ENCODE data around the gene FKRP.
"Not testable (repeated sequence)": the region's sequence is repeated elsewhere in the genome, so short reads cannot be mapped to it uniquely, and the experiment has no call there.

Gene FKRP

DNA sequence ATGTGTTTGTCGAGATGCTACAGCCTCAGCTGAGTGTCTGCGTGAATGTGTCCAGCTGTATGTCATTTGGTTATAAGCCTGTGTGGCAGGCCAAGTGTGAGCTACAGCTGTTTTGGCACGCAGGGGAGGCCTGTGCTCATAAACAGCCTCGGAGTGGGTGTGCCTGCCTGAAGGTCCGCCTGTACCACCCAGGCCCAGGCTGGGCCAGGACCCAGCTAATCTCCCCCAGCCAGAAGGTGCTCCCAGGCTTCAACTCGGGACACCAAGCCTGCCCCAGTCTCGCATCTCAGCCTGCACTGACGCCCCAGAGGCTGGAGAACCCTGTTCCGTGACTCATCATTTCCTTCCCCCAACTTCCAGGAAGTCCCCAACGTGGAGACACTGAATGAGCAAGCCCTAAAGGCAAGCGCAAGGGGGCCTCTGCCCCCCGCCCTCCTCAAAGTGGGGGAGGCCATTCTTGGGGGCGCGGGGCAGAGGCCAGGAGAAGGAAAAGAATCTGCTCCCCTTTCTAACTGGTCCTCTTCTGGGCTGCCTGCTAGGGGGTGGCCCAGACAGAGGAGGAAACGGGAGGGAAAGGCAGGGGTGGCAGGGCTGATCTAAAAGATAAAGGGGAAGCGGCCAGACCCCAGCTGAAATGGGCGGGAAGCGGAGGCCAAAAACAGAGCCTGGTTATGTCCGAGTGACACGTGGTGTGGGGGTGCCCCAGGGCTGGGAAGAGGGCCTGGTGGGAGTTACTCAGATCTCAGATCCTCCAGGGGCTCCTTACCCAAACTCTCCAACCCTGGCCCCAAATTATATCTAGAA, 40.6 kb downstream of the FKRP start:
- DNase-seq = peak; percentile 63

DNA sequence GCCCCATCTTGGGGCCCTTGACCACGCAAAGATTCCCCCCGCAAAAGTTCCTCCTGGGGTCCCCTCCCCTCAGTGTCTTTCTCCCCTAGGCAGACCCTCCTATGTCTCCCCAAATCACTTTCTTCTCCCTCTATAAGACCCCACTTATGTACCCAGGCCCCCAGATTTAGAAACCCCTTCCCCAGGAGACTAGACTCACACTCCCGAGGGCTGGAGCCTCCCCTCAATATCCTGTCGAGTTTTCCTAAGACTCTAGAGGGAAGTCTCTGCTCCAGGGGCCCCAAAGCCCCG, 41.1 kb downstream of the FKRP start:
- DNase-seq = no peak

DNA sequence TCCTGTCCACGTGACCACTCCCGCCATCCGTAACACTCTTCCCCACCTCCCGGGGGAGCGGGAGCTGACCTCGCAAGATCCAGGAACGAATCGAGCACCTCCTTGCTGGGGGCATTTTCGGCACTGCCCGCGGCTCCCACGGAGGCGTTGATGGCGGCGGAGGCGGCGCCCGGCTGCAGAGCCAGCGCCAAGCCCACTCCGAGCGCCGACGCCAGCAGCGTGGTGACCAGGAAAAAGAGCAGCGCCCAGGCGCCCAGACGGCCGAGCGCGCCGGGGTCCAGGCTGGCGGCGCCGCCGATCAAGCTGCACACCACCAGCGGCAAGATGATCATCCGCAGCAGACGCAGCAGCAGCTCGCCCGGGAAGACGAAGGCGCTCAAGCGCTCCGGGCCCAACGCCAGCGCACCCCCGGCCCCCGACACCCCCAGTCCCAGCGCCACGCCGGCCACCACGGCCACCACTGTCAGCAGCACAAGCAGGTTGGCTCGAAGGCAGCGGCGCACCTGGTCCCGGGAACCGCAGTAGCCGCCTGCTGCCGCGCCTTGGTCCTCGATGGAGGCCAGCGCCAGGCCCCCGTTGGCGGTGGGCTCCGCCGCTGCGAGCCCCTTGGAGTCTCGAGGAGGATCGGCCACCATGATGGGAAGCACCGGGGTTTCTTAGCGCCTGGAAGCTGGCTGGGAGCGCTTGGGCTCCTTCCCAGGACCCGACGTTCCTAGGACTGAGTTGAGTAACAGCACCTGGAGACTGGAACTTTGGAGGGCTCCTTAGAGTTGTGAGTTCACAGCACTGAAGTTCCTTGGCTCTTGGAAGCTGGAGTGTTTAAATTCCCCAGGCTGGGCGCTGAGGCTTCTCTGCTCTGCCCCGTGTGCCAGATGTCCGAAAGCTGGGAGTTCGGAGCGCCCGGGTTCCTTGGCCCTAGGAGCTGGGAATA, 41.7 kb downstream of the FKRP start:
- peak; percentile 36 for DNase-seq

DNA sequence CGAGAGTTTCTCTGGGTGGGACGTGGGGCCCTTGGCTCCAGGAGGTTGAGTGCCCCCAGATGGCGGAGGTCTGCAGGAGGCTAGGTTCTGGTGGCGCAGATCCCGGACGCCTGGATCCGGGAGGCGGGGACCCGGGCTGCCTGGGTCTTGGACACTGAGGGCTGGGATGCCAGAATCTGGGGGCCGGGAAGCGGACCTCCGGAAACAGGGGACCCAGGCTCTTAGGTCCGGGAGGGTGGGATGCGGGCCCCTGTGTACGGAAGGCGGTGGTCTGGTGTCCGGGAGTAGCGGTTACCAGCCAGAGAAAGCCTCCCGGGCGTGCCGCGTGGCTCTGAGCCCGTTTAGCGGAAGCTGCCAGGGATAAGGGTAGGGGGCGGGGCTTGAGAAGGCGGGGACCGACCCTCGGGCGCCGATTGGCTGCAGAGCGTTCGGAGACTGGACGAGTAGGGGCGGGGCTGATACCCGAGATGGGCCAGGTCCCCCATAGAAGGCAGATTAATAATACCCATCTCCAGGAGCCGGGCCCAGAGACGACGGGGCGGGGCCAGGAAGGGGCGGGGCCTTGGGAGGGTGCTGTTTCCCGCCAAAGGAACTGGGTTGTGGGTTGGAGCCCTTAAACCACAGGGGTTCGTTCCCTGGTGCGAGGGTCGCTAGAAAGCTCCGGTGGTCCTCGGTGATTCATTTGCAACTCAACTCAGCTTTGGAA, 42.6 kb downstream of the FKRP start, which contains the start of gene SLC1A5:
Gene SLC1A5, minus strand, starts transcription at position 333 of the 706 bp plus-strand sequence. CDS start 629 bp downstream, outside the sequence.
- DNase-seq = peak; percentile 91

DNA sequence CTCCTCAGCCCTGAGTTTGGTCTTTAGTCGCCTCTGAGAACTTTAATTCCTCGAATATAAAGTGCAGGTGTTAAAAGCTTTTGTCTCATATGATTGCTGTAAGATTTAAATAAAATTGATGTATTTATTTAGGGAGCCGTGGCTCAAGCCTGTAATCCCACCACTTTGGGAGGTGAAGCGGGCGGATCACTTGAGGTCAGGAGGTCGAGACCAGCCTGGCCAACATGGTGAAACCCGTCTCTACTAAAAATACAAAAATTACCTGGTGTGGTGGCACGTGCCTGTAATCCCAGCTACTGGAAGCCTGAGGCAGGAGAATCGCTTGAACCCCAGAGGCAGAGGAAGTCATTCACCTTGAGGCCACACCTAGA, 43.1 kb downstream of the FKRP start:
- DNase-seq = no peak

DNA sequence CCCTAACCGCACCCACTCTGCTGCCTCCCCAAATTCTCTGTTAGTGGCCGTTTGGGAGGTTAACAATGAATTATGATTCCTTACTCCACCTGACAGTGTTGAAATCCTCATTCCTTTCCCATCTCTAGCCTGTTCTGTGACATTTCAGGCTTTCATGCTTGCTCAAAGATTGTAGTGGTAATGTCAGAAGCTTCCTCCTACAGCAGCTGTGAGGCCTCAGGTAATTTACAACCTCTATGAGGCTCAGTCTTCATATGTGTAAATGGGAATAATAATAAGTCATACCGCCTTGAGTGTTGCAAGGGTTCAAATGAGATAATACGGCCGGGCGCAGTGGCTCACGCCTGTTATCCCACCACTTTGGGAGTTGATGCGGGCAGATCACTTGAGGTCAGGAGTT, 43.5 kb downstream of the FKRP start:
- DNase-seq = no peak

DNA sequence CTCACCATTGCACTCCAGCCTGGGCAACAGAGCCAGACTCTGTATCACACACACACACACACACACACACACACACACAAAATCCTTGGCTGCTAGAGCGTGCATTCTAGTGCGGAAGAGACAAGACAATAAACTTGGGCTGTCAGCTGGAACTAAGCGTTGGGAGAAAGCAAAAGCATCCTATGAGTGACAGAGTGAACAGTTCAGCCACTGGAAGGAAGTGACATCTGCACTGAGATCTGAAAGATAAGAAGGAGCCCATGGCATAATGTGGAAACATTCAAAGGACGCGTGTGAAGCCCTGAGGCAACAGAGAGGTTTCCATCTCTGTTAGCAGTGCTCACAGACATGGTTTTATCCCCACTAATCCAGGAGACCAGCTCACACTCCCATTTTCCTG, 46.1 kb downstream of the FKRP start:
- no peak for DNase-seq

DNA sequence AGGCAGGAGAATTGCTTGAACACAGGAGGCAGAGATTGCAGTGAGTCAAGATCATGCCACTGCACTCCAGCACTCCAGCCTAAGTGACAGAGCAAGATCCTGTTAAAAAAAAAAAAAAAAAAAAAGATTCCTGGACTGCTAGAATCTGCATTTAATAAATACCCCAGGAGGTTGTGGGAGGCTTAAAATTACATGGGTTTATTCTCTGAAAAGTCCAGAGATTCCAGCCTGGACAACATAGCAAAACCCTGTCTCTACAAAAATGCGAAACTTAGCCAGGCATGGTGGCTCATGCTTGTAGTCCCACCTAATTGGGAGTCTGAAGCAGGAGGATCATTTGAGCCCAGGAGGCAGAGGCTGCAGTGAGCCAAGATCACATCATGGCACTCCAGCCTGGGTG, 52.0 kb downstream of the FKRP start:
- no peak for DNase-seq

DNA sequence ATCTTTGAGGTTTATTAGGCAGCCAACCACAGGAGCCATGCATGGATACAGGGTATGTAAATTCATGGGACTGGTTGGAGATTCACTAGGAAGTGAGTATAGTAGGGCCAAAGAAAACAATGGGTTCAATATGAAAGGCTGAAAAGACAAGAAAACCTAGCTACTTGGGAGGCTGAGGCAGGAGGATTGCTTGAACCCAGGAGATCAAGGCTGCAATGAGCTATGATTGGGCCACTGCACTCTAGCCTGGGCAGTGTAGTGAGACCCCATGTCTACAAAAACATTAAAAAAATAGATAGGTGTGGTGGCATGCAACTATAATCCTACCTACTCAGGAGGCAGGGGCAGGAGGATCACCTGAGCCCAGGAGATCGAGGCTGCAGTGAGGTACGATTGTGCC, 52.9 kb downstream of the FKRP start:
- no peak for DNase-seq

DNA sequence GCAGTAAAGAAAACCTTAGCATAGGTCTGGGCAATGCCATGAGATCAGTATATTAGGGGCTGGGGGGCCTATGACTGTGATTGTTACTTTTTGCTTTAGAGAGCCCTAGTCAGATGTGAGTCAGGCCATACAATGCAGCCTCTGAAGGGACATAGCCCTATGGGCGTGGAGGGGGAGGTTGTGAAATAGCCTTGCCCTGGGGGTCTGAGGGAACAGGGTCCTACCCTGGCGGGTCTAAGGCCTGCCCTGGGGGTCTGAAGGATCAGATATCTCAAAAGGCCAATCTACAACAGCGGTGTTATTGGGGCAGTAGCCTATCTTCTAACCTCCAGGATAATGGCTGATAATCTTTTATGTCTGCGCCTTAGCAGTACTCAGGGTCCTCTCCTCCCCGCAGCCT, 56.3 kb downstream of the FKRP start:
- DNase-seq = no peak

DNA sequence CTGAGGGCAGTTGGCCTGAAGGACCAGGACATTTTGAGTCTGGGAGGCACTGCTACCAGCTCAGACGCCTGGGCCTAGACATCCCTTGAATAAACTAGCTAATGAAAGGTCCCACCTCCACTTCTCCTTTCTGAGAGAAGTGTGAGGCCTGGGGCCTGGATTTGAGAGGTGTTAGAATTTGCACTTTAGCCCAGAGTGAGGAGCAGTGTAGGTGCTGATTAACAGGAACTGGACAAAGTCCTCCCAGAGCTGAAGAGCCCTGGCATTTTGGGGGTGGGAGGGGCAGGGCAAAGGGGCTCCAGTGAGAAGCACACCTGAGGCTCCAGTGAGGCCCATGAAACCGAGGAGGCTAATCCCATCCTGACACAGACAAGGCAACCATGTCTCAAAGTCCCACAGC, 57.7 kb downstream of the FKRP start:
- no peak for DNase-seq

DNA sequence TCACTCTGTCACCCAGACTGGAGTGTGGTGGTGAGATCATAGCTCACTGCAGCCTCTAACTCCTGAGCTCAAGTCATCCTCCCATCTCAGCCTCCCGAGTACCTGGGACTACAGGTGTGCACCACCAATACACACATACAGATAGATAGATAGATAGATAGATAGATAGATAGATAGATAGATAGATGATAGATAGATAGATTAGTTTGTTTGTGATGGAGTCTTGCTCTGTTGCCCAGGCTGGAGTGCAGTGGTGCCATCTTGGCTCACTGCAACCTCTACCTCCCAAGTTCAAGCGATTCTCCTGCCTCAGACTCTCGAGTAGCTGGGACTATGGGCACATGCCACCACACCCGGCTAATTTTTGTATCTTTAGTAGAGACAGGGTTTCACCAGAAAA, 58.6 kb downstream of the FKRP start:
- not testable (repeated sequence) for DNase-seq

DNA sequence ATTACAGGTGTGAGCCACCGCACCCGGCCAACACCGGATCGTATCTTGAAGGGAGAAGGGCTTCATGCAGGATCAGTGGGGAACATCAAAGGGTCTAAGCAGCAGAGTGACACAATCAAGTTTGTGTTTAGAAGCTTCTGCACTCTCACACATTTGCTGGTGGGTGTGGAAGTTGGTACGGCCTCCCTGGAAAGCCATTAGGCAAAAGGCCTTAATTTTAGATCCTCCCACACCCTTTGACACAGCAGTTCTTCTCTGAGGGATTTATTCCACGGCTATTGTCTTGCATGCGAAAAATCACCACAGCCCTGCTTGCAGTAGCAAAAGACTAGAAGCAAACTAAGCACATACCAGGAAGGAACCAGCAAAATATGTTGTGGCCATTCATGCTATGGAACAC, 60.8 kb downstream of the FKRP start:
- DNase-seq = no peak
